Stimulated activated CD4-positive, alpha-beta T cell treated with anti-CD3 and anti-CD28 coated beads, Interleukin-4, amount 100 ng/mL, for 24 hours (primary cell): ENCODE measurements around the gene DEK.
"Not testable (repeated sequence)": the region's sequence is repeated elsewhere in the genome, so short reads cannot be mapped to it uniquely, and the experiment has no call there.

Source experiments
- DNase-seq: peaks from one replicate; pipeline ENCODE4 v3.0.0-alpha.2; 2020

Gene DEK

GRCh38 chr6:18264219-18264922, at the start of gene DEK:
Gene DEK, minus strand, starts transcription at chr6:18264530. Its CDS starts 543 bp downstream, at chr6:18263987.
- DNase-seq, result peak; percentile 84

DNA sequence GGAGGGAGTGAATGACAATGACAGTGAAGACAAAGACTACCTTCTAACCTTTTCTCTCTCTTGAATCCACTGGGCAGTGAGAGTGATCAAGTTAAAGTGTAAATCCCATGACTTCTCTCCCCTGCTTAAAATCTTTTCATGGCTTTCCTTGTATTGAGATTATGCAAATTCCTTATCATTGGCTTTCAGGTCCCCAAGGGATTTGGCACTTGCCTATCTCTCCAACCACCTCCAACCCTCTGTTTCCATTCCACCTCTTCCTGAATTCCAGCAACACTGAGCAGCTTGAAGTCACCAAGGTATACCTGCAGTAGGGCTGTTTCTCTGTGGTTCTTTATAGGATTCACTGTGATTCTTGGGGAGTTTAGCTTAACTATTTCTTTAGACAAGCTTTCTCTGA, 48.0 kb upstream of the DEK start:
- no peak for DNase-seq

- DNase-seq, result not testable (repeated sequence)
Measured at GRCh38 chr6:18310010-18310409, 45.7 kb upstream of the DEK start.

GRCh38 chr6:18309046-18309445, 44.7 kb upstream of the DEK start:
- DNase-seq, result no peak

DNA sequence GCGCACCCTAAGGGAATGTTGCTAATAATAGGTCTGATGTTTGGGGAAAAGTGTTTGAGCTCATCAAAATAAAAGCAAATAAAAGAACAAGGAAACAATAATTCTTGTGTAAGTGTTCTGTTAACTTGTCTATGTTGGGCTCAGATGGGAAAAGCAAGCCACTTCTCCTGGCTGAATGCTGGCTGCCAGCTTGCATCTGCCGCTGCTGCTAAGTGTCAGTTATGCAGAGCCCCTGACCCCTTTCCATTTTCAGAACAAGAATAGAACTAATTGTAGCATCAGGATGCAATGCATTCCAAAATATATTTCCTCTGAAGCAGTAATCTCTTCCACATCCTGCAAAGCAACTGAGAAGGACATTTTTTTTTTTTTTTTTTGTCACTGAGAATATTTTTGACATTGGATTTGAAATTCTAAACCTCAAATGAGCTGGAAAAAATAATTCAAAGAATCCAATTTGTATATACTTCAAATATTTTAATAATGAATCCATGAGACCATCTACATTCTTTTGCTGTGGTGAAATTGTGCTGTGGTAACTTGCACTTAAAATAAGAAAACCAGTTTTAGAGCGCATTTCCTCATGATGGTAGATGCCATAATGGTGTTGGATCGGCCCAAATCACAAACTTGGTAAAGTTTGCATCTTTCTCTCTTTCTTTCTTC, 43.9 kb upstream of the DEK start:
- DNase-seq, result no peak

- DNase-seq, result no peak
Measured at GRCh38 chr6:18306977-18307376, 42.6 kb upstream of the DEK start.

DNA sequence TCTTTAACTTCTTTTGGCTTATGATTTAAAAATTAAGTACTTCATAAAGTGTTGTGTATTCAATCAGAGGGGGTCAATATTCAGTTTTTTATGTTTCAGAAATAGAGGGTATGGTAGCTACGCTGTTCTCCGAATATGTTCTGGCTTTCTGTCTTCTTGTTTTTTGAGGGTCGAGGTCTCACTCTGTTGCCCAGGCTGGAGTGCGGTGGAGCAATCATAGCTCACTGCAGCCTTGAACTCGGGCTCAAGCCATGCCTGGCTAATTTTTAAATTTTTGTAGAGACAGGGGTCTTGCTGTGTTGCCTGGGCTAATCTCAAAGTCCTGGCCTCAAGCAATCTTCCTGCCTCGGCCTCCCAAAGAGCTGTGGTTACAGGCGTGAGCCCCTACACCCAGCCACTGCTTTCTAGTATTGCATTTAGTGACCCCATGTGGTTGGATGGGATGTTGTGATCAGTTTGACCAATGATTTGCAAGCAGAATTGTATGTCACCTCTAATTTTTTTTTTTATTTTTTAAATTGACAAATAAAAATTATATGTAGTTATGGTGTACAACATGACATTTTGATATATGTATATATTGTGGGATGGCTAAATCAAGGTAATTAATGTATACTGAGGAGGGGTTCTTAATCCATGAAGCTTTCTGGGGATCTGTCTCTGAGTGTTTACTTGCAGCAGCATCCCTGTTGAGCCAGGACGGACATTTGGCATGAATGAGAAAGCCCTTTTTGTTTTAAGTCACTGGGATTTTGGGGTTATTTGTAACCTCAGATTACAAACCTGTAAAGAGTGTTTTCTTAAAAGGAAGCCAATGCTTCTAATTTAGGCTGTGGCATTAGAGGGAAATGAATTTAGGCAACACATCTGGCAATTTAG, 38.5 kb upstream of the DEK start:
- DNase-seq, result no peak

- no peak for DNase-seq
Measured at GRCh38 chr6:18293076-18293904, 29.0 kb upstream of the DEK start.

DNA sequence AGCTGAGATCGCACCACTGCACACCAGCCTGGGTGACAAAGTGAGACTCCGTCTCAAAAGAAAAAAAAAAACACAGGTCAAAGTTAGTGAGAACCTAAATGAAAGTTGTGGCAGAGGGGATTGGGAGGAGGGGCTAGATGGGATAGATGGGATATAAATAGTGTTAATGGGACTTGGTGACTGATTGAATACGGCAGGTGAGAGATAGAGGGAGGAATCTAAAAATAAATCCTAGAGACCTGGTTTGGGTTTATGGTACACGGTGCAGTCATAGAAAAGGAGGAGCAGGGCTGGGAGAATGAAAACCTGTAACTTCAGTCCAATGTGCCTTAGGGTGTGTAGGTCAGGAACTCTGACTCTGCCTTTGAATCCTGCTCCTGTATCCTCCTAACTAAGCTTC, 25.0 kb upstream of the DEK start:
- no peak for DNase-seq

DNA sequence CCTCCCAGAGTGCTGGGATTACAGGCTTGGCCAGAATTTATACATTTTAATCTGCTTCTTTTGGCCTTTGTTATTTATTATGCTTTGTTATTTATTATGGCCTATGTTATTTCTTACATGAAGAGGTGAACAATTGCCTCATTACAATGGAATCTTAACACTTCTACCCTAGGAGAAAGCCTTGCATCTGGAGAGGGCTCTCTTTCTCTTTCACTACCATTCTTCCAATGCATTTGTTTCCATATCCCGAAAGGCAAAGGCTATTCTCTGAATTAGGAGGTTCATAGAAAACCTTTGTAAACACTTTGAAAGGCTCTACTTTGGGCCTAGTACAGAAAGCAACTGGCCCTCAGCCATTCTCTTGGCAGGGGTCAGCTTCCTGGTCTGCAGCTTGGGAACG, 19.9 kb upstream of the DEK start:
- no peak for DNase-seq

DNA sequence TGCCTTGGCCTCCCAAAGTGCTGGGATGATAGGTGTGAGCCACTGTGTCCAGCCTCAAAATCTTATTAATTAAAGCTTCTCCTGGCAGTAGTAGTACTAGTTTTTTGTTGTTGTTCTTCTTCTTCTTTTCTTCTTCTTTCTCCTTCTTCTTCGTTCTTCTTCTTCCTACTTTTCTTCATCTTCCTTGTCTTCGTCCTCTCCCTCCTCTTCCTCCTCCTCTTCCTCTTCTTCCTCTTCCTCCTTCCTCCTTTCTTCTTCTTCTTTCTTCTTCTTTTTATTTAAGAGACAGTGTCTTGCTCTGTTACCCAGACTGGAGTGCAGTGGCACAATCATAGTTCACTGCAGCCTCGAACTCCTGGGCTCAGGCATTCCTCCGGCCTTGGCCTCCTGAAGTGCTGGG, 17.2 kb upstream of the DEK start:
- no peak for DNase-seq

GRCh38 chr6:18280084-18280483, 15.8 kb upstream of the DEK start:
- no peak for DNase-seq

DNA sequence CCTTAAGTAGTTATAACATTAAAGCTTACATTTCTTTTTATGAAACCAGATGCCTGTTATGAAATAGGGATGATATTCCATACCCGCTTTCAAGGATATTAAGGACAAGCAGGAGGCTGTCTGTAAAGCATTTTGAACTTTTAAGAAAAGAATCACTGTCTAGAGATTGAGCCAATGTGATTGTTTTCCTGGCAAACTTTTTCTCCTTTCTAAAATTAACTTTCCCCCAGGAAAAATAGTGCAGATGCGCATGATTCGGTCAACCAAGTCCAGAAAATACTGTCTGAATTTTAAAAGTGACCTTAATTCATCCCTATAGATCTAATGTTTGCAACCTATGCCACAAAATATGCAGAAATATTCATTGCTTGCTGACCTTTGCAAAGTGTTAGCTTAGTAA, 15.1 kb upstream of the DEK start:
- no peak for DNase-seq

GRCh38 chr6:18277237-18278006, 13.1 kb upstream of the DEK start:
- no peak for DNase-seq

DNA sequence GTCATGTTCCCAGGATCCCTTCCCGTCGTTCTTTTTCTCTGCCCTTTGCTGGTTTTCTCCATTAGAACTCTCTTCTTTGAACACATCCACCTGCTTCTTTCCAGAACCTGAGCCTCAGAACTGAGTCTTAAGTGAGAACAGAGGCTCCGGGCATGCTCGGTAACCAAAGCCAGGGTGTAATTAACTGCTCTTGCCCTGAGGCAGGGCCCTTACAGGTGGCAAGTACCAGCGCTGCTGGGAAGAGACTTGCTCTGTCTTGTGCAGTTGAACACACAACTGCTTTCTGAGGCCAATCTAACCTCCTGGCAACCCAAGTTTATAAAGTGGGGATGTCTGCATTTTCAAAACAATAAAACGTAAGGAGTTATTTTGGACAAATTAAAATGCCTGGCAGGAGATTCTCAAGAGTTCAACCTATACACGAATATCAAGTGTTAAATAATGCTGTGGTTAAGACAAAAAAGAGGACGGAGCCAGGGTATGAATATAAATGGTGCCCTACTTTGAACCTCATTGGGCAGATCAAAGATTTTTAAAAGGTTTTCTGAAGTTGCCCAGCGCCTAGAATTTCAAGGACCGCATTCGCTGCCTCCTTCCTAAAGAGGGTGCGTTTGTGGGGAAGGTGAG, 12.4 kb upstream of the DEK start:
- DNase-seq, result no peak

DNA sequence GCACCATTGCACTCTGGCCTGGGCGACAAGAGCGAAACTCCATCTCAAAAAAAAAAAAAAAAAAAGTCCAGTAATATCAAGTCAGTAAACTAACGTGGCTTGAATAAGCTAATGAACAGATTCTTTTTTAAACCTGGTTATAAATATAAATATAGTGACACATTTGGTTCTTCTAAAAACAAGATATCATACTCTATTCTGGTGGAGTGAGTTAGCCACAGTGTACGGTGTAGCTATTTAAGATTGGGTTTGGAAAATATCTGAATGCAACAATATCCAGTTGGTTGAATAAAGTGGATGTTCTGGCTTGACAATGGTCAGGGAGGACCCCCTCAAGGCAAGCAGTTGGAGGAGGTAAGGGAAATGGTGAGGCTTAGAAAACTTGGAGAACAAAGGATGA, 5.9 kb upstream of the DEK start:
- no peak for DNase-seq

DNA sequence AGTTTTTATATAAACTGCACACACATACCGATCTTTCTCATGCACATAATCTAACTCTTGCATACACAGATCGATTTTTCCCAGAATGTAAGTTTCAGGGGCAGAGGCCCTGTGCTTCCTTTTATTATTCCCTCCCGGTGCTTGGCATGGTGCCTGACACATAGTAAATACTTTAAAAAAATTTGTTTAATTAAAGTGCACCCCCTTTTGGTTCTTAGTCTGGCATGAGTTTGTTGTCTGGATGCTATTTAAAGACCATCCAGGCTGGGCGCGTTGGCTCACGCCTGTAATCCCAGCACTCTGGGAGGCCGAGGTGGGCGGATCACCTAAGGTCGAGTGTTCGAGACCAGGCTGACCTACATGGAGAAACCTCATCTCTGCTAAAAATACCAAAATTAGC, 5.4 kb upstream of the DEK start:
- DNase-seq, result no peak

DNA sequence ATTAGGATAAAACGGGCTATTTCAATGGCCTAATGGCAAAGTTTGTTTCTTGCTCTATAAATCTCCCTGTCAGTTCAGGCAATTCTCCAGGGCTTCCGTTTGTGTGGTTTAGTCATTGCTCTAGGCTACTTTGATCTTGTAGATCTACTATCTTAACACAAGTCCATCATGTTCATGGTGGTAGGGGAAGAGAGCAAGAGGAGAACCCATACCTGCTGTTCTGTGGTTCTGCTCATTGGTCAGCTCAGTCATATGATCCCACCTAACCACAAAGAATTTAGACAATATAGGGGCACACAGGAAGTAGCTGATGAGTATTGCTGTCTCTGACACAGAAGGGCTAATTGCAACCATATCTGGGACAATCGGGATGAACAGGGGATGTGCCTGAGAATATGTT, 4.9 kb upstream of the DEK start:
- no peak for DNase-seq

DNA sequence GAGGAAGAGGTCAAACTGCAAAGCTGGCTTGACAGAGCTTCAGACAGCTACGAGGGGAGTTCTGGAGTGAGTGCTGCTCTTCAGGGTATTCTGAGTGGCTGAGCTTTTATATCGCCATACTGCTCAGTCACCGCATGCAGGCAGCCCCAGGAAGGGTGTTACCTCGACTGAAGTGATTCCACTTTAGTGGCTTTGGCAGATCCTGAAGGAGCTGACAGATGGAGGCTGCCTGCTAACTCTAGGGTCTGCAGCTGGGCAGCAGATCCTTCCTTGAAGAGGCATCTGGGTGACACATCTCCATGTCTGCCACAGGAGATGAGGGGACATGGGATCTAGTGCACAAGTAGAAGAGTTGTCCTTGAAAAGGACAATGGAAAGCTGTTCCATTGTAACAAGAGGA, 3.7 kb upstream of the DEK start:
- no peak for DNase-seq

- DNase-seq, result no peak
Measured at GRCh38 chr6:18266523-18266912, 2.2 kb upstream of the DEK start.

GRCh38 chr6:18265787-18266522, 1.6 kb upstream of the DEK start:
- DNase-seq, result no peak
